Hematopoietic multipotent progenitor cell treated with erythropoietin and hydrocortisone succinate and interleukin-3 and kit ligand, for 6 days (in vitro differentiated cells): ENCODE results near the gene NRL.
A peak's percentile ranks its signal among the peaks of the same experiment; 100 is the strongest.
"Not testable (repeated sequence)": the region's sequence is repeated elsewhere in the genome, so short reads cannot be mapped to it uniquely, and the experiment has no call there.

Source experiments
- DNase-seq: peaks from one replicate; pipeline ENCODE4 v3.0.0-alpha.2; 2015

Gene NRL

GRCh38 chr14:24123424-24124417, 9.0 kb upstream of the NRL start:
- DNase-seq = peak; percentile 96

GRCh38 chr14:24122898-24123297, 8.1 kb upstream of the NRL start:
- peak; percentile 32 for DNase-seq

- DNase-seq = peak; percentile 59
Observed at GRCh38 chr14:24122416-24122815, 7.7 kb upstream of the NRL start.

- DNase-seq = no peak
Observed at GRCh38 chr14:24121210-24121609, 6.5 kb upstream of the NRL start.

- DNase-seq = no peak
Observed at GRCh38 chr14:24119691-24120090, 4.9 kb upstream of the NRL start.

GRCh38 chr14:24117179-24117578, 2.4 kb upstream of the NRL start:
- DNase-seq = no peak

GRCh38 chr14:24116128-24116814, 1.5 kb upstream of the NRL start:
- DNase-seq = no peak

GRCh38 chr14:24115422-24116127, 826 bp upstream of the NRL start:
- DNase-seq = no peak

GRCh38 chr14:24113801-24114531, 783 bp downstream of the NRL start:
- peak; percentile 95 for DNase-seq

GRCh38 chr14:24113379-24113800, 1.4 kb downstream of the NRL start:
- no peak for DNase-seq

- DNase-seq = no peak
Observed at GRCh38 chr14:24110523-24110922, 4.2 kb downstream of the NRL start.

GRCh38 chr14:24110060-24110459, 4.7 kb downstream of the NRL start:
- no peak for DNase-seq

- no peak for DNase-seq
Observed at GRCh38 chr14:24108336-24108874, 6.3 kb downstream of the NRL start.

GRCh38 chr14:24106672-24107271, 8.0 kb downstream of the NRL start:
- DNase-seq = no peak

- DNase-seq = not testable (repeated sequence)
Observed at GRCh38 chr14:24105609-24106239, 9.0 kb downstream of the NRL start.

- no peak for DNase-seq
Observed at GRCh38 chr14:24103451-24103850, 11.3 kb downstream of the NRL start.

- no peak for DNase-seq
Observed at GRCh38 chr14:24102357-24103048, 12.2 kb downstream of the NRL start.

- no peak for DNase-seq
Observed at GRCh38 chr14:24100982-24101494, 13.7 kb downstream of the NRL start.

- DNase-seq = no peak
Observed at GRCh38 chr14:24100197-24100981, 14.4 kb downstream of the NRL start.
